ENCODE measurements around the gene ABCC1. TPM values are rescaled to one million over a fixed set of nuclear protein-coding genes. Genes with fewer than 3 reads are reported as not detected.

ABCC1 gene
- total RNA-seq, 1 experiment from 2014 or later = 56.4 TPM

- H2BK20ac ChIP-seq (ENCODE audit: low read depth, low read length, poor library complexity, severe bottlenecking) = no peak overlapping the region
- peaks cover 0 to 4% of the 10 kb centered on the region in 2 experiments; a peak in 3 of 5 replicates for H3K9me3 Mint-ChIP-seq
- H3K4me3 Mint-ChIP-seq = no peak overlapping the region
Measured at GRCh38 chr16:15915555-15916081, 33.8 kb upstream of the ABCC1 start.

More at GRCh38 chr16:15915555-15916081, 33.8 kb upstream of the ABCC1 start:
- Mint-ChIP-seq H3K4me1 (no peaks in the 10 kb centered on the region), H3K36me3 (ENCODE audit: insufficient read depth in 1 of 3, low read depth in 3 of 3) (no peaks in the 10 kb centered on the region), H3K27me3 (ENCODE audit: low read depth) (no peaks in the 10 kb centered on the region), H3K27ac (no peak overlapping the region)
- Histone ChIP-seq H2BK15ac (ENCODE audit: low read depth, low read length) (no peak overlapping the region), H4K5ac (ENCODE audit: insufficient read length, low read depth, low read length) (no peak overlapping the region), H2BK12ac (ENCODE audit: insufficient read length, low read depth, low read length) (no peak overlapping the region), H3T11ph (ENCODE audit: low read length) (no peak overlapping the region), H2AK5ac (ENCODE audit: insufficient read length, low read length) (no peak overlapping the region), H3K14ac (ENCODE audit: insufficient read depth, low read length) (no peak overlapping the region), H4K8ac (replicated peaks; ENCODE audit: insufficient read length, low read depth, low read length) (no peak overlapping the region), H4K91ac (ENCODE audit: insufficient read length, low read depth, low read length) (no peak overlapping the region), H3K4me1 (ENCODE audit: insufficient read depth, low read length) (no peaks in the 10 kb centered on the region), H3K79me1 (ENCODE audit: insufficient read depth, low read depth, low read length, poor library complexity, severe bottlenecking) (no peaks in the 10 kb centered on the region), H2BK5ac (ENCODE audit: insufficient read length, low read length) (no peak overlapping the region), H3K56ac (ENCODE audit: insufficient read length, low read depth, low read length) (no peak overlapping the region), H3K18ac (ENCODE audit: insufficient read length, low read depth, low read length) (no peak overlapping the region), H3K23ac (ENCODE audit: insufficient read length, low read depth, low read length) (no peak overlapping the region), H3K4me2 (ENCODE audit: insufficient read depth, insufficient read length, low read length) (no peak overlapping the region), H2AFZ (ENCODE audit: low read length) (no peak overlapping the region), H2BK120ac (ENCODE audit: low read depth, low read length, poor library complexity, severe bottlenecking) (no peak overlapping the region), H3K79me2 (ENCODE audit: insufficient read depth, low read length) (no peaks in the 10 kb centered on the region), H3K9ac (ENCODE audit: extremely low read depth, insufficient read length, low read length) (no peak overlapping the region), H3K27ac (ENCODE audit: insufficient read length, low read depth, low read length) (no peak overlapping the region), H3K23me2 (ENCODE audit: insufficient read length, low read depth, low read length, poor library complexity, severe bottlenecking) (no peaks in the 10 kb centered on the region), H3K4ac (ENCODE audit: low read depth, low read length) (no peak overlapping the region), H3K9me3 (ENCODE audit: control insufficient read depth, low read depth, low read length) (no peaks in the 10 kb centered on the region), H3K27me3 (ENCODE audit: insufficient read depth, low read length) (no peaks in the 10 kb centered on the region), H4K20me1 (ENCODE audit: control insufficient read depth, insufficient read depth, insufficient read length) (no peaks in the 10 kb centered on the region)
- no peak for DNase-seq
- no CpG with 5 or more reads among the region's 5 CpGs for WGBS (ENCODE audit: extremely low coverage, insufficient read length, low lambda C conversion rate)
- no peak for TF ChIP-seq CTCF (conservative IDR thresholded peaks at IDR 0.05)
